ENCODE data around the gene ABI2. TPM values are rescaled to one million over a fixed set of nuclear protein-coding genes. Genes with fewer than 3 reads are reported as not detected.
"Not testable (repeated sequence)": the region's sequence is repeated elsewhere in the genome, so short reads cannot be mapped to it uniquely, and the experiment has no call there.

ABI2 gene
- total RNA-seq, result 10 to 100 TPM; 15.0 to 19.8 TPM
- long read RNA-seq, partial matches to known transcripts, result 0 of 8 reads
- long read RNA-seq, other reads (novel, unspliced or antisense), result 8 of 8 reads

GRCh38 chr2:203327901-203328759 lies at the start of gene ABI2:
Gene ABI2 (plus strand): TSS chr2:203328394. CDS start chr2:203328515, 121 bp downstream.
- intact Hi-C loops (cut with DNase I, micrococcal nuclease), result no loop called here
- DNase-seq (peak; percentile 69 to 85), ATAC-seq (peak; percentile 91)

- DNase-seq (no peak), ATAC-seq (no peak)
- intact Hi-C loops (cut with DNase I, micrococcal nuclease), result no loop called here
Observed at GRCh38 chr2:203279288-203279687, 48.9 kb upstream of the ABI2 start.

- intact Hi-C loops (cut with DNase I, micrococcal nuclease), result no loop called here
- no peak for ATAC-seq
Observed at GRCh38 chr2:203280428-203281064, 47.6 kb upstream of the ABI2 start.

GRCh38 chr2:203282101-203282500 lies 46.1 kb upstream of the ABI2 start:
- ATAC-seq (no peak), DNase-seq (no peak)
- intact Hi-C loops (cut with DNase I, micrococcal nuclease), result no loop called here

More at GRCh38 chr2:203280428-203281064, 47.6 kb upstream of the ABI2 start:
- DNase-seq, result no peak

- intact Hi-C loops (cut with DNase I, micrococcal nuclease), result no loop called here
- ATAC-seq (no peak), DNase-seq (no peak)
Observed at GRCh38 chr2:203286532-203286931, 41.7 kb upstream of the ABI2 start.

GRCh38 chr2:203301667-203302066 lies 26.5 kb upstream of the ABI2 start:
- DNase-seq (no peak), ATAC-seq (no peak)
- intact Hi-C loops (cut with DNase I, micrococcal nuclease), result no loop called here

- intact Hi-C loops (cut with DNase I, micrococcal nuclease); ATAC-seq; DNase-seq: not testable (repeated sequence)
Observed at GRCh38 chr2:203302586-203302985, 25.6 kb upstream of the ABI2 start.

- no peak for ATAC-seq
- intact Hi-C loops (cut with DNase I, micrococcal nuclease), result no loop called here
- no peak for DNase-seq
Observed at GRCh38 chr2:203310688-203311436, 17.3 kb upstream of the ABI2 start.

- no peak for ATAC-seq
- no peak for DNase-seq
- intact Hi-C loops (cut with DNase I, micrococcal nuclease), result no loop called here
Observed at GRCh38 chr2:203326356-203326755, 1.8 kb upstream of the ABI2 start.

- intact Hi-C loops (cut with DNase I, micrococcal nuclease), result no loop called here
- DNase-seq (no peak), ATAC-seq (no peak)
Observed at GRCh38 chr2:203327582-203327900, 653 bp upstream of the ABI2 start.

- intact Hi-C loops (cut with DNase I, micrococcal nuclease), result no loop called here
- ATAC-seq (peak; percentile 56), DNase-seq (peak; percentile 31 to 40)
Observed at GRCh38 chr2:203328760-203329540, 756 bp downstream of the ABI2 start.

GRCh38 chr2:203330434-203330833 lies 2.2 kb downstream of the ABI2 start:
- ATAC-seq (no peak), DNase-seq (no peak)
- intact Hi-C loops (cut with DNase I, micrococcal nuclease), result no loop called here

- ATAC-seq (no peak), DNase-seq (no peak)
Observed at GRCh38 chr2:203338322-203338721, 10.1 kb downstream of the ABI2 start.

GRCh38 chr2:203340791-203341487 lies 12.7 kb downstream of the ABI2 start:
- intact Hi-C loops (cut with DNase I, micrococcal nuclease), result no loop called here
- no peak for DNase-seq
- no peak for ATAC-seq

More at GRCh38 chr2:203338322-203338721, 10.1 kb downstream of the ABI2 start:
- intact Hi-C loops (cut with DNase I, micrococcal nuclease), result no loop called here

- DNase-seq (no peak), ATAC-seq (no peak)
- intact Hi-C loops (cut with DNase I, micrococcal nuclease), result no loop called here
Observed at GRCh38 chr2:203341741-203342310, 13.6 kb downstream of the ABI2 start.

- ATAC-seq; DNase-seq; intact Hi-C loops (cut with DNase I, micrococcal nuclease): not testable (repeated sequence)
Observed at GRCh38 chr2:203342374-203342773, 14.2 kb downstream of the ABI2 start.

- intact Hi-C loops (cut with DNase I, micrococcal nuclease), result no loop called here
- DNase-seq (no peak), ATAC-seq (no peak)
Observed at GRCh38 chr2:203344667-203345066, 16.5 kb downstream of the ABI2 start.

- no peak for DNase-seq
- intact Hi-C loops (cut with DNase I, micrococcal nuclease), result no loop called here
Observed at GRCh38 chr2:203346612-203347011, 18.4 kb downstream of the ABI2 start.

More at GRCh38 chr2:203346612-203347011, 18.4 kb downstream of the ABI2 start:
- ATAC-seq, result no peak

Data from left colon (tissue), 2 donors.